ENCODE data around the gene INPP5E. TPM values are rescaled to one million over a fixed set of nuclear protein-coding genes. Genes with fewer than 3 reads are reported as not detected.
A peak's percentile ranks its signal among the peaks of the same experiment; 100 is the strongest.

Gene INPP5E
- total RNA-seq, result 28.7 and 29.6 TPM in 2 replicates
- long read RNA-seq, partial matches to known transcripts, result 1 of 2 reads
- long read RNA-seq, other reads (novel, unspliced or antisense), result 1 of 2 reads

GRCh38 chr9:136439481-136440408 is at the start of gene INPP5E:
TSS of gene INPP5E (minus strand) at chr9:136439845. CDS start at chr9:136439419, 426 bp downstream.
- Mint-ChIP-seq H3K27me3 (ENCODE audit: low read depth) (no peaks in the 10 kb centered on the region), H3K4me3 (peak within 1 kb of the TSS; percentile 92), H3K27ac (ENCODE audit: unreplicated experiment) (no peak within 1 kb of the TSS)

GRCh38 chr9:136488247-136489214 is 48.9 kb upstream of the INPP5E start:
- Mint-ChIP-seq H3K27ac (ENCODE audit: unreplicated experiment) (no peak overlapping the region), H3K27me3 (ENCODE audit: low read depth) (no peaks in the 10 kb centered on the region), H3K4me3 (peak overlapping the region; percentile 59), H3K36me3 (ENCODE audit: low read depth) (no peaks in the 10 kb centered on the region), H3K4me1 (peaks cover 20% of the 10 kb centered on the region), H3K9me3 (no peaks in the 10 kb centered on the region)
- peak; percentile 99 for TF ChIP-seq CTCF (conservative IDR thresholded peaks at IDR 0.05)
- peak; percentile 76 for DNase-seq (ENCODE audit: low read depth, low spot score)

More at GRCh38 chr9:136439481-136440408, at the start of gene INPP5E:
- peaks cover 7% of the 10 kb centered on the region for H3K36me3 Mint-ChIP-seq (ENCODE audit: low read depth)
- H3K4me1 Mint-ChIP-seq, result peaks cover 26% of the 10 kb centered on the region
- TF ChIP-seq CTCF (conservative IDR thresholded peaks at IDR 0.05), result peak; percentile 80
- DNase-seq (ENCODE audit: low read depth, low spot score), result peak; percentile 88
- no peaks in the 10 kb centered on the region for H3K9me3 Mint-ChIP-seq

- Mint-ChIP-seq H3K27me3 (ENCODE audit: low read depth) (peaks cover 2% of the 10 kb centered on the region), H3K27ac (ENCODE audit: unreplicated experiment) (no peak overlapping the region), H3K36me3 (ENCODE audit: low read depth) (no peaks in the 10 kb centered on the region), H3K9me3 (no peaks in the 10 kb centered on the region), H3K4me1 (peaks cover 20% of the 10 kb centered on the region), H3K4me3 (peak overlapping the region; percentile 34)
- DNase-seq (ENCODE audit: low read depth, low spot score), result no peak
- TF ChIP-seq CTCF (conservative IDR thresholded peaks at IDR 0.05), result no peak
Observed at GRCh38 chr9:136487672-136488071, 48.0 kb upstream of the INPP5E start.

GRCh38 chr9:136486823-136487620 is 47.4 kb upstream of the INPP5E start:
- TF ChIP-seq CTCF (conservative IDR thresholded peaks at IDR 0.05), result no peak
- Mint-ChIP-seq H3K4me1 (peaks cover 25% of the 10 kb centered on the region), H3K27ac (ENCODE audit: unreplicated experiment) (no peak overlapping the region), H3K36me3 (ENCODE audit: low read depth) (no peaks in the 10 kb centered on the region), H3K9me3 (no peaks in the 10 kb centered on the region), H3K4me3 (peak overlapping the region; percentile 90), H3K27me3 (ENCODE audit: low read depth) (peaks cover 2% of the 10 kb centered on the region)
- DNase-seq (ENCODE audit: low read depth, low spot score), result no peak
